CD4-positive, alpha-beta T cell treated with Interleukin-15 for 4 hours (primary cell): ENCODE data around the gene TPM4.

Source experiments
- DNase-seq: peaks from one replicate; pipeline ENCODE4 v3.0.0-alpha.2; 2020; ENCODE audit warnings: low spot score

Gene TPM4

DNA sequence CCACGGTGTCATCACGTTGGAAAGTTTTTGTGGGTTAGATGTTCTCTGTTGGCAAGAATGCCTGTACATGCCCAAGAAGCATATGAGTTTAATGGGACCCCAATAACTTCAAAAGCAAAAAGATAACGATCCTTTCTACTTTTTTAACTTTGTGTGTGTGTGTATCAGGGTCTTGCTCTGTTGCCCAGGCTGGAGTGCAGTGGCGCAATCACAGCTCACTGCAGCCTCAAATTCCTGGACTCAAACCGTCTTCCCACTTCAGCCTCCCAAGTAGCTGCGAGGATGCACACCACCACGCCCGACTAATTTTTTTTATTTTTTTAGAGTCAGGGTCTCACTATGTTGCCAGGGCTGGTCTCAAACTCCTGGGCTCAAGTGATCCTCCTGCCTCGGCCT, 34.3 kb upstream of the TPM4 start:
- no peak for DNase-seq

DNA sequence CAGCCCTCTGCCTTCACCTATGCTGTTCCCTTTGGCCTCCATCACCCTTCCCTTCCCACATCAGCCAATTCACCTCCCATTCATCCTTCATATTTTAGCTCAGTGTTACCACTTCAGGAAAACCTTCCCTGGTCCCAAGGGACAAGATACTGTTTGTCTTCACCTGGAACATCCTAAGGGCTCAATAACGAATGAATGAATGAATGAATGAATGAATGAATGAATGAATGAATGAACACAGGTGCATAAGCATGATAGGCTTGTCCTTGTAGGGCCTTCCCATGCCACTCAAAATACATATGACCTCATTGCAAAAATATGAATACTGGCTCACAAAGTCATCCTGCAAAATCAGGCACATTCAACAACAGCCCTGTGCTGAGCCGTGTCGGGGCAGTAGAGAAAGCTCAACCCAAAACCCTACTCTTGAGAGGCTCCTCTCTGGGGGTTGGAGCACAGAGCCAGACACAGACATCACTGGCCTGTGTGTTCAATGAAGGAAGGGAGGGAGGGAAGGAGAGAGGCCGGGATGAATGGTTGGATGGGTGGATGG, 33.7 kb upstream of the TPM4 start:
- no peak for DNase-seq

DNA sequence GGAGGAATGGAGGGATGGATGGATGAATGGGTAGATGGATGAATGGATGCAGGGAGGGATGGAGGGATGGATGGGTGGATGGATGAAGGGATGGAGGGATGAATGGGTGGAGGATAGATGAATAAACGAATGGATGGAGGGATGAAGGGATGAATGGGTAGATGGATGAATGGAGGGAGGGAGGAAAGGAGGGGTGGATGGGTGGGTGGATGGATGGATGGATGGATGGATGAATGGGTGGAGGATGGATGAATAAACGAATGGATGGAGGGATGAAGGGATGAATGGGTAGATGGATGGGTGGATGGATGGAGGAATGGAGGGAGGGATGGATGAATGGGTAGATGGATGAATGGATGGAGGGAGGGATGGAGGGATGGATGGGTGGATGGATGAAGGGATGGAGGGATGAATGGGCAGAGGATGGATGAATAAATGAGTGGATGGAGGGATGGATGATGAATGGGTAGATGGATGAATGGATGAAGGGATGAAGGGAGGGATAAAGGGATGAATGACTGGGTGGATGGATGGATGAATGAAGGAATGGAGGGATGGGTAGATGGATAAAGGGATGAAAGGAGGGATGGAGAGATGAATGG, 33.0 kb upstream of the TPM4 start:
- DNase-seq: no peak

DNA sequence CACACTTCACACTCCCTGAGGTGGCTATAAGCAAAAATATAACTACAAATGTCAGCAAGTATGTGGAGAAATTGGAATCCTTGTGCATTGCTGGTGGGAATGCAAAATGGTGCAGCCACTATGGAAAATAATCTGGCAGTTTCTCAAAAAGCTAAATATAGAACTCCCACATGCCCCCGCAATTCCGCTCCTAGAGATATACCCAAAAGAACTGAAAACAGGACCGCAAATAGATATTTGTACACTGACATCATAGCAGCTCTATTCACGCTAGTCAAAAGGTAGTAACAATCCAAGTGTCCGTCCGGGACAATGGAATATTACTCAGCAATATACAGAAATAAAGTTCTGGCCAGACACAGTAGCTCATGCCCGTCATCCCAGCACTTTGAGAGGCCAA, 31.5 kb upstream of the TPM4 start:
- no peak for DNase-seq

DNA sequence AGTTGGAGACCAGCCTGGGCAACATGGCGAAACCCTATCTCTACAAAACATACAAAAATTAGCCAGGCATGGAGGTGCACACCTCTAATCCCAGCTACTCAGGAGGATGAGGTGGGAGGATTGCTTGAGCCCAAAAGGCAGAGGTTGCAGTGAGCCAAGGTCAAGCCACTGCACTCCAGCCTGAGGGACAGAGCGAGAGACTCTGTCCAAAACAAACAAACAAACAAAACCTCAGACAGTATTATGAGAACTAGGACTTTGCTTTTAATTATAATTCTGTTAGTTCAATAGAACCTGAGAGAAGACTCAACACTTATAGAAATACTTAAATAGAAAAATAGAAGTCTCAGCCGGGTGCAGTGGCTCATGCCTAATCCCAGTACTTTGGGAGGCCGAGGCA, 31.1 kb upstream of the TPM4 start:
- DNase-seq: no peak

DNA sequence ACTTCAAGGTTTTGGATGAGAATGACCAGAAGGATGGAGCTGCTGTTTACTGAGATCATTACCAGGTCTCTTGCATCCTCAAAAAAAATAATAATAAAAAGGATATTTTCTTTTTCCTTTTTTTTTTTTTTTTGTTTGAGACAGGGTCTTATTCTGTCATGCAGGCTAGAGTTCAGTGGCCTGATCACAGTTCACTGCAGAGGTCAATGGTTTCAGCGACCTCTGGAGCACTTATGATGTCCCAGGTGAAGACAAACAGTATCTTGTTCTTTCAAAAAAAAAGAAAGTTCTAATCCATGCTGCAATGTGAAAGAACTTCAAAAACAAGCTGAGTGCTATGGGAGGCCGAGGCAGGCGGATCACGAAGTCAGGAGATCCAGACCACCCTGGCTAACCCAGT, 30.4 kb upstream of the TPM4 start:
- DNase-seq: no peak

DNA sequence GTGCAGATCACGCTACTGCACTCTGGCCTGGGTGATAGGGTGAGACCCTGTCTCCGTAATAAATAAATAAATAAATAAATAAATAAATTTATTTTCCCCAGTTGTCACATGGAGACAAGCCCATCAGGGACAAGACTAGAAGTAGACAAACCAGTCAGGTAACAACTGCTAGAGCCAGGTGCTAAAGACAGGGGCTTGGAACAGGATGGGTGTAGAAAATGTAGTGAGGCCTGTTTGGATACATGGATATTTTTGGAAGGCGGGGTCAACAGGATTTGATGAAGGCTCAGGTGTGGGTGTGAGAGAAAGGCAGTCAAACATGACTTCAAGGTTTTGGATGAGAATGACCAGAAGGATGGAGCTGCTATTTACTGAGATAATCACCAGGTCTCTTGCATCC, 27.7 kb upstream of the TPM4 start:
- no peak for DNase-seq

DNA sequence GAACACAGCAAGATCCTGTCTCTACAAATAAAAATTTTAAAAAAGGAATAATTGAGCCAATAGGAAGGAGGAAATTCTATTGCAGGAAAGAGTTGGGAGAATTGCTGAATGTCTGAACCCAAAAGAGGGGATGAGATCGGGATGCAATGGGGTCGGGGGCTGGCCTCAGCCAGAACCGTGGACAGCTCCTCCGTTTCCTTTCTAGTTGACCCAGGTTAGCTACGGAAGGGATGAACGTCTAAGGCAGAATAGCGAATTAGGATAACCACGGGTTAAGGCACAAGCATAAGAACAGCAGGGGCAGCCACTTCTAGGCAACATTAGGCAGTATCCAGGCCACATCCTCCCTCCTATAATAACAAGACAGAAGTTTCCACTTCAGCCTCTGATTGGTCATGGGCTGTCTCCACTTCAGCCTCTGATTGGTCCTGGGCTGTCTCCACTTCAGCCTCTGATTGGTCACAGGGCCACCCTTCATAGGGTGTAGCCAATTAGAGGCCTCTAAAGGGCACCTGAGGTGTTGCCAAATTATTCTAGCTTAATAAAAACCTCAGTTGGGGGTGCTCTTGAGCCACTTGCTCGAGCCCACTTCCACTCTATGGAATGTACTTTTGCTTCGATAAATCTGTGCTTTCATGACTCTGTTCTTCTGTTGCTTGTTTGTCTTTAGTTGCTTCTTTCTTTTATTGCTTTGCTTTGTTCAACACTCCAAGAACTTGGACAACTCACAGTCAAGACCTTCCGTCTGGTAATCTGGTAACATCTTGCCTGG, 24.9 kb upstream of the TPM4 start:
- peak; percentile 64 for DNase-seq

DNA sequence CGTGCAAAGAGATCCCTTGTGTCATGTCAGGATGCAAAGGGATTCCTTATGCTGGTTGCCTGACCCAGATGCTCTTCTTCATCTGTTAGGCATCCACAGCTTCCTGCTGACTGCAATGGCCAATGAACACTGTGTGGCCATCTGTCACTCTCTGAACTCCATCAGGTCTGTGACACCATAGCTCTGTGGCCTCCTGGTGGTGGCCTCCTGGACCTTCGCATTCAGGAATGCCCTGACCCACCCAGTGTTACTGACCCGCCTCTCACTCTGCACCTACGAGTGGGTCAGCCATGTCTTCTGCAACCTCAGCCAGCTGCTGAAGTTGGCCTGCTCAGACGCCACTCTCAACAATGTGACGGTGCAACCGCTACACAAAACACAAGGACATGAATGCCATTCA, 23.9 kb upstream of the TPM4 start:
- DNase-seq: no peak

DNA sequence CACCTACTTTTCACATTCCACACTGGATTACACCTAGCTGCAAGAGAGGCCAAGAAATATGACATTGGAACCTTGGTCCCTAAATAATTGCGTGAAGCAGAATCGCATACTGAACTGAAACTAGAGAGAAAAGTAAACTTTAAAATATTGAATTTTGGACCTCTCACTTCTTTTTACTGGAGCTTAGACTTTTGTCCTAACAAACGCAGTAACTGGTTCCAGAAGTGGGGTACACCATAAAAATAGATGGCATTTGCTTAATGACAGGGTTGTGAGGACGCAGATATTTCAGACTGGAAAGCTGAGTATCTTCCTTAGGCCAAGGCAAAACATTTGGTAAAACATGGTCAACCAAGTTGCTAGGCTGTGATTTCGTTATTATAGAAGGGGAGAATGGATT, 19.2 kb upstream of the TPM4 start:
- DNase-seq: no peak

DNA sequence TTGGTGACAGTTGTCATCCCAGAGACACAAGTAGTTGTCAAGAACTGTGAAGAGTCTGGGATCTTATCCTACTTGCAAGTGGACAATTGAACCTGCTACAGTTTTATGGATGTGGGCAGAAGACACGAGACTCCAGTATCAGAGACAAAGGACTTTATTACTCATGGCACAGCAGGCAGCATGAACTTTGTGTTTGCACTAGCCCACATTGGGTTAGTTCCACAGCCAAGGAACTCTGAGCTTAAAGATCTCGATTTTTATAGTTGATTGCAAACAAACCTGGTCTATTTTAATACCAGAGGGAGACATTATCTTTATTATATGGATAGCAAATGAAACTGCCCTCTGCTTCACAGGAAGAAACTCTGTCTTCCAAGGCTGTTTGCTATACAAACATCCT, 16.0 kb upstream of the TPM4 start:
- DNase-seq: no peak

DNA sequence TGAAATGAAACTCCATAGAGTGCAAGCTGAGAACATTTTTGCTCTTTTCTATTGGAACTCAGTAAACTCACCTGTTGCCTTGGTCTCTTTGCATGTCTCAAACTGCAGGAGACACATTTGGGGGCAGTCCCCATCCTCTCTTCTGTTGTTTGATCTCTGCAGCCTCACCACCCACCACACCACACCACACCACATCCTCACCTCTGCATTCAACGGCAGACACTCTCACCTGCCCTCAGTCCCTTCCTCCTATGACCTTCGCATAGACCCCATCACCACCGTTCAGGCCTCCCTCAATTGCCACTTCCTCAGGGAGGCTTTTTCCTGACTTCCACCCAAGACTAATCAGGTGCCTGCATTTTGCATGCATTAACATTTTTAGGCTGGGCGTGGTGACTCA, 14.4 kb upstream of the TPM4 start:
- DNase-seq: no peak

DNA sequence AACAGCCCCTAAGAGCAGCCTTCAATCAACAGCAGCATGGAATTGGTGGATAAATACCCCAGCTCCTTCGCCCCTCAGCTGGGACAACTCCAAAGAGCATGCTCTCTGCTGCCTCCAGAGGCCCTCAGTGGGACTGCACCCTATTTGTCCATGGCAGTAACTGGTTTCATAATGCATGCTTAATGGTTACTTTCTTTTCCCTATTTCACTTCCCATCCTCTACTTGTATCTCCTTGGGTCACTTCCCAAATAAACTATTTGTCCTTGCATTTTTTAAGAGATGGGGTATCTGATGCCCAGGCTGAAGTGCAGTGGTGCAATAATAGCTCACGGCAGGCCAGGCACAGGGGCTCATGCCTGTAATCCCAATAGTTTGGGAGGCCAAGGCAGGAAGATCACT, 13.5 kb upstream of the TPM4 start:
- DNase-seq: peak; percentile 76

DNA sequence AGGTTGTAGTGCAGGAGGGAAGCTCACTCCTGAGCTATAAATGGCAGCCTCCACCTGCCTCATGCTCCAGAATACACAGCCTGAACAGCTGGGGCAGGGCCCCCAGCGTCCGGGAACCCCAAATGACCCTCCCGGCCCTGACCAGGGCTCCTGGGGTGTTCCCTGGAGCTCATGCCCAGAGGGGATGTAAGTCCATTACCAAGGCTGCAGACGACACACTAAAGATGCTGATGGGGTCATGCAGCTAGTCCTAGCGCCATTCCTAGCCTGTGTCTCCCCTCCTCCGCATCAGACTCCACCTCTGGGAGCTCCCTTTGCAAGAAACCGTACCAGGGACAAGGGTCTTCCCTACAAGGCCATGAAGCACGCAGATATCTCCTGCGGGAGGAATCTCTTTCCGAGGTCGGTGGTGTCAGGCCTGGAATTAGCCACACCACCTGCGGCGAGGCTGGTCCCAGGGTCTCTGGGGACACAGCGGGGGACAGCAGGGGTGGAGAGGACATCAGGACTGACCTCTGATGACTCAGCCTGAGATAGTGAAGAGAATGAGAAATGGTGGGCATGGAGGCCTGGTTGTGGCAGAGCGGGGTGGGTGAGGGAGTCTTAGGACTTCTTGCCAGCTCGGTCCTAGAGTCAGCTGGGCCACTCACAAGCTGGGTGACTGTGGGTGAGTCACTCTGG, 11.9 kb upstream of the TPM4 start:
- DNase-seq: no peak

DNA sequence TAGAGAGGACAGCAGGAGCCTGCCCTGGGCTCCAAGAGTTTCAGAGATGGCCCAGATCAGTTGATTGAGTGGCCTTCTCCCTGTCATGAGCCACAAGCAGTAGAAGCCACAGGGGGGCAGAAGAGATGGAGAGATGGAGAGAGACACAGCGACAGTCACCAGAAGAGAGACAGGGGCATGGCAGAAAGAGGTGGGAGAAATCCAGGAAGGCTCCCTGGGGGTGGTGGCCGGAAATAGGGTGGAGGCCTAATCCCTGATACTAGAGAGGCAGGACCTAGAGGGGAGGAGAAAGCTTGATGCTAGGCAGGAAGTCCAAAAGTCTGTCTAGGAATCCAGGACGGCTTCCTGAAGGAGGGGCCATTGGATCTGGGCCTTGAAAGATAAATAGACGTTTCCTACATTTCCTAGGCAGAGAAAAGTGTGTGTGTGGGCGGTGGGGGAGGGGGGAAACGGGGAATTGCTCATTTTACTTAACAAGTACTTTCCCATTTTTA, 9.6 kb upstream of the TPM4 start:
- DNase-seq: peak; percentile 70

DNA sequence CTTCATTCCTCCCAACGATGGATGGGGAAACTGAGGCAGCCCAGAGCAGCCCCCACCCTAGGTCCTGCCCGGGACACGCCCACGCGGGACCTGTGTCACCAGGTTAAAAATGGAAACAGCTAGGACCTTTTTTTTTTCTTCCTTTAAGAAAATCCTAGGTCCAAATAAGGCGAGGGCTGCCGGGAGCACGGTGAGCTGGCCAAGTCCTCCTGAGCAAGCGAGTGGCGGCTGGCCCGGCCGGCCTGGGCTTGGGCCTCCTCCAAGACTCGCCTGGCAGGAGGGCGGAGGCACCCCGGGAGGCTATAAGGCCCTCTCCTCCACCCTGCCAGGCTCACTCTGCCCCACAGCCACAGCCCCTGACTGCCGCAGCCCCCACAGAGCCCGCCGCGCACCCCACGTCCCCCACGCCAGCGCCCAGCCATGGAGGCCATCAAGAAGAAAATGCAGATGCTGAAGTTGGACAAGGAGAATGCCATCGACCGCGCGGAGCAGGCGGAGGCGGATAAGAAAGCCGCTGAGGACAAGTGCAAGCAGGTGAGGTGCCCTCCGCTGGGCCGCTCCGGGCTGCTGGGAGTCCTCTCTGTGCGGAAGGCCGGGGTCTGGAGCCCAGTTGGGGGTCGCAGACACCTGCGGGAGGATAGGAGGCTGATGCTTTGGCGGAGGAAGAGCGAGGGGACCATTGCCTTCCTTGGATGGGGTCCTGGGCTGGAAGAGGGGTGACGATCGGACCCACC, 8.9 kb upstream of the TPM4 start:
- DNase-seq: no peak

DNA sequence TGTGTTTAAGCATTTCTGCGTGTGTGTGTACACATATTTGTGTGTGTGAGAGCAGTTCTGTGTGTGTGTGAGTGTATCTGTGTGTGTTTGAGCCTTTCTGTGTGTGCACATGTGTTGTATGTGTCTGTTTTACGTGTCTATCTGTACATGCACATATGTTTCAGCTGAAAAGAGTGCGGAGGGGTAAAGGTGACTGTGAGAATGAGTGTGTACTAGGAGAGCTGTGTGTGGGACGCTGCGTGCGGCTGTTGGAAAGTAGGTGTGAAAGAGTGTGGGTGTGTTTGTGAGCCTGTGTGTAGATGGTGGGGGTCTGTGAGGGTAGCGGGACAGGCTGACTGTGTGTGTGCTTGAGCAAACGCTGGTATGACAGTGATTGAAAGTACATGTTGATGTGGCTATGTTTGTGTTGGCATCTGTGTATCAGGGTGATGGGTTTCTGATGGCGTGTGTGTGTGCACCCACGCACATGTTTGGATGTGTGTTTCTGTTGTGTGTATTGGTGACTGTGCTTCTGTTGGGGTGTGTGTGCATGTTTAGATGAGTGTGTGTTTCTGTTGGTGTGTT, 7.5 kb upstream of the TPM4 start:
- DNase-seq: no peak

DNA sequence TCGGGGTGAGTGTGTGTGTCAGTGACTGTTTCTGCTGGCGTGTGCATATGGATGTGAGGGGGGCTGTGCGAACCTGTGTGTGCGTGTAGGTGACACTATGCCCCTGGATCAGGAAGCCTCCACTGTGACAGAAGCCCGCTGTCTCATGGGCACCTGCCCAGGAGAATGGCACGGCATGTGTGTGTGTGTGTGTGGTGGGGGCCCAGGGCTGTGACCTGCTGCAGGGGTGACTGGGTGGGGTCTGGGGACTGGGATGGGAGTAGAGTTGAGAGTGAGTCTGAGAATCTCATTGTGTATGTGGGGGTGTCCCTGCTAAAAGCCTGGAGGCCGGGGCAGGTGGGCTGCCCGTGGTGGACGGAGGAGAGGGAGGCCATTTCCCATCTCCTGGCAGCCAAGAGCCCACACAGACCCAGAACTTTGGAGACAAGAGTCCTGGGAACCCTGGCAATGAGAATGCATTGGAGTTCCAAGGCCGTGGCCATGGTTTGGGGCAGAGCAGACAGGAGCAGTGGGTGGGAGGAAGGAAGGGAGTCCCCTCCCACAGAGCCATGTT, 6.4 kb upstream of the TPM4 start:
- DNase-seq: no peak

DNA sequence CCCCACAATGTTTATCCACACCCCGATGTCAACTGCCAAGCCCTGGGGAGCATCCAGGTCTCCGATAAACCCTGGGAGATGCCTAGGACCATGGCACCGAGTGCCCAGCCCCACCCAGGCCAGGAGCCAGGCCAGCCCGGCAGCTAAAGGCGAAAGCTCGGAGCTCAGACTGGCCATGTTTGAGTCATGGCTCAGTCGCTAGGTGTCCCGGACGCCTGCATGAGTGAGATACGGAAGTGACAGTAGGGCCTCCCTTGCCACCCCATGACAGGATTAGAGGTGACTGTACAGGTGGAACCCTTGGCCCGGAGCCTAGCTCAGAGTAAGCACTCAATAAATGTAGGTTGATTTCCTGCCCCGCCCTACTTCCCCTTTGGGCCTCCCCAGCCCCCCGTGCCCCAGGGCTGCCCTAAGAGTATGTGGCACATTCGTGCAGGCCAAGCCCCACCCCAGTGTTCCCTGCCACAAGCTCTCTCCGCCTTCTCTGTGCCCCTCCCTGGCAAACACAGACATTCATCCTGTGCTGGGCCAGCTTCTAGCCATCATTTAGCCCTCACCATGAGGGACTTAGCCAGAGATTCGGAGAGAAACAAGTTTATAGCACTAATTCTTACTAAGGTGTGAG, 5.8 kb upstream of the TPM4 start:
- peak; percentile 93 for DNase-seq

DNA sequence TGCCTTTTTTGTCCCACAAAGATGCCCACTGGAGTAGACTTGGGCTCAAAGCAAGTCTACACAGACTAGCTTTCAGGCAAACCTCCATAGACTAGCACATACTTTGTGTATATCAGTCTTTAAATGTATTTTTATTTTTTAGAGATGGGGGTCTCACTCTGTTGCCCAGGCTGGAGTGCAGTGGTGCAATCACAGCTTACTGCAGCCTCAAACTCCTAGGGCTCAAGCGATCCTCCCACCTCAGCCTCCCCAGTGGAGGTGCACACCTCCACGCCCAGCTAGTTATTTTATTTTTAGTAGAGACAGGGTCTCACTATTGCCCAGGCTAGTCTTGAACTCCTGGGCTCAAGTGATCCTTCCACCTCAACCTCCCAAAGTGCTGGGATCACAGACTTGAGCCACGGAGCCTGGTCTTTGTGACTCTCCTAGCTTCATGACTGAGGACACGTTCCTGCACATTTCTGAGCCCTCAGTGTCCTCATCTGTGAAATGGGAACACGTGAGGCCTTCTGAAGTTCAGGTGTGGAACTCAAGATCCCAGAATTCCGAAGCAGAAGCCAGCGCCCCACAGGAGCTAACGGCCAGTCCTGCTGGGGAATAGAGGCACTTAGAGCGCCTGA, 5.1 kb upstream of the TPM4 start:
- no peak for DNase-seq

DNA sequence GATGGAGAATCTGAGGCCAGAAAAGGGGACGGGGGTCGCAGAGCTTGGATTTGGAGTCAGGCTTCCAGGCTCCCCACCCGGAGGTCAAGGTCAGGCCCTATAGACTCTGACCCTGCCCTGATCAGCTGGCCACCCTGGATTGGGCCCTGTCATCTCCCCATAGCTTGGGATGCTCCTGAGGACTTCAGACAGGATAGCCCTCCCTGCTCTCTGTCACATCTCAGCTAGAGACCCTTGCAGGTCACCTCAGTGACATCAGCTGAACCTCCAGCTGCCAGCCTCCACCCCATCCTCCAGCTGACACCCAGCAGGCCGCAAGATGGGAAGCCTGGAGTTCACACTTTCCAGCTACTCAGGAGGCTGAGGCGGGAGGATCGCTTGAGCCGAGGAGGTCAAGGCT, 2.8 kb upstream of the TPM4 start:
- no peak for DNase-seq
